Stimulated activated CD8-positive, alpha-beta memory T cell treated with anti-CD3 and anti-CD28 coated beads, Interleukin-12 subunit alpha, Interleukin-12 subunit beta, amount 100 ng/mL, for 1 hour (primary cell): ENCODE data around the gene POLA1.

Source experiments
- DNase-seq: peaks from one replicate; pipeline ENCODE4 v3.0.0-alpha.2; 2020; ENCODE audit warnings: low read depth

POLA1 gene

DNA sequence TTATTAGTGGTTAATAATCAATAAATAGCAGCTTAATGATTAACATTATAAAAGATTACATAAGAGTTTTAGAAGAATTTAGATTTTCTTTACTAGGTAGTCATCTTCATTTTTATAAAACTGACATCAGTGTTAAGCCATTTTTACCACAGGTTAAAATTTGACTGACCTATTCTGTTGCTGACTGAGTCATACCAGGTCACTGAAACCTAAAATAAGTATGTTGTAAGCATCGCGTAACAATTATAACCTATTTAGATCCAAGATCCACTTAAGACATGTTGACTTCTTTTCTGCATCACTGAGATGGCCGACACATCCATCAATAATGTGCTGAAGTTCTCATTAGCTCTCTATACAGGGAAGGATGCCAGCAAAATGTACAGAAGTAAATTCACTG lies 285.4 kb downstream of the POLA1 start:
- no peak for DNase-seq

DNA sequence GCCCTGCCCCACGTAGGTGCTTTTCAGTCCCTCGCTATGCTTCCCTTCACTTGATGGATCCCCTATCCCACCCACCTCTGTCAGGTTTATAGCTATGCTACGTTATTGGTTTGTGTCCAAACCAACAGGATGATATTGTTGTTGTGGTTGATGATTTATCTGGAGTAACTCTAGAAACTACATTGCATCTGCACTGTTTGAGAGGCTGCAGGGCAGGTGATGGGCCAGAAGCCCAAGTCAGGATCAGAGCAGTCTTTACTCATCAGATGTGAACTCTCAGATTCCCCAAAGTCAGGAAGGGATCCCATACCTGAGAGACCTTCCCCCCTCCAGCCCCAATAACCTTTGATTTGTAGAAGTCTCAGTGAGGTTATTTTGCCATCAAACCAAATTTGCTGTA lies 287.3 kb downstream of the POLA1 start:
- no peak for DNase-seq

DNA sequence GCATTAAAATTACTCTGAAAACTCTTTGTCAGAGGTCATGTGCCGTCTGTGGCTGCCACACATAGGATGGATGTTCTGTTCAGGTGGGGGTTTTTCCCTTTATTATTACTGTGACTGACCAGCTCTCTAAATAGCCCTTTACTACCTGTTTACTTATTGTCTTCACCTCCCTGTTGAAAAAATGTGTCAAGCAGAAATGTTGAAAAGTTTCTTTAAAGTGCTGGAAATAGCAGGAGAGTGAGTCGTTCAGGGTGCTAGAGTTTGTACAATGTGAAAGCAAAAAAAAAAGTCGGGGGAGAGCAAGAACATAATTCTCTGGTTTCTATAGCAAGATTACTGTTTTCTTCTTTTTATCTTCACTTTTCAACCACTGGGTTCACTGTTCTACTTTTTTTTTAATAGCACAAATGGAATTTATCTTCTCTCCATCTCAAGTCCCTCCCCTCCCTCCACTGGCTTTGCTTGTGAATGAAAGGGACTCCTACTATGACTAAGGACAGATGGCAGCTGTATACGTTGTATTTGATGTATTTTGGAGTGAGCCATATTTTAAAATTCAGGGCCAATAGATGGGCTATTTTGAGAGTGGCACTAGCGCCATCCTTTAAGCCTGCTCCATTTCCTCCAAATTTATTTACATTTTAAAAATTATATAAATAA lies 288.7 kb downstream of the POLA1 start:
- DNase-seq, result no peak

DNA sequence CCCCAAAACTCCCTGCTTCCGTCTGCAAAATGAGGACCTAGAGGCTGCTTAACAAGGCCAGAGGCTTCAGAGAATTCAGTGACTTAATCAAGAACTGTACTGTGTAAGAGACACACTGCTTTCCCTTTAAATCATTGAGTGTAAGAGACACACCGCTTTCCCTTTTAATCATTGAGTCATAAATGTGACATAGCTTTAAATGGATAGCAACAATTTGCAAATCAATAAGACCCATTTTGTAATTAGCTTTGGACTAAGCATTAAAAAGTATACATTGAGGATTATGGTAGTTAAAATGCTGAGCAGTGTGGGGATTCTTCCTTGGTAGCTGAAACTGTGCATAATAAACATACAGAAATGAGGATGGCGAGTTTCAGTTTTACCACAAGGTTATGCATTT lies 290.2 kb downstream of the POLA1 start:
- no peak for DNase-seq

DNA sequence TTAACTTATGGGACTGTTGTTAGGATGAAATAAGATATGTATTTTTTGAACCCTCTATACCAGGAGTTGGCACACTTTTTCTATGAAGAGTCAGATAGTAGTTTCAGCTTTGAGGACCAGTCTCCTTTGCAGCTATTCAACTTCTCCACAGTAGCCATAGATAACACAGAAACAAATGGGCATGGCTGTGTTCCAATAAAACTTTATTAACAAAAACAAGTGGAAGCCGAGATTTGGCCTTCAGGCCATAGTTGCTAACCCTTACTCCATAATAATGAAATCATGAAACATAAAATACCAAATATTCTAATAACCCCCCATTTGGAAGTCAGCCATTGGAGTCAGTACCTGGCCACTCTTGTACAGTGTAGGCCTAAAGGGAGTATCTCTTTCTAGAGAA lies 291.4 kb downstream of the POLA1 start:
- no peak for DNase-seq

DNA sequence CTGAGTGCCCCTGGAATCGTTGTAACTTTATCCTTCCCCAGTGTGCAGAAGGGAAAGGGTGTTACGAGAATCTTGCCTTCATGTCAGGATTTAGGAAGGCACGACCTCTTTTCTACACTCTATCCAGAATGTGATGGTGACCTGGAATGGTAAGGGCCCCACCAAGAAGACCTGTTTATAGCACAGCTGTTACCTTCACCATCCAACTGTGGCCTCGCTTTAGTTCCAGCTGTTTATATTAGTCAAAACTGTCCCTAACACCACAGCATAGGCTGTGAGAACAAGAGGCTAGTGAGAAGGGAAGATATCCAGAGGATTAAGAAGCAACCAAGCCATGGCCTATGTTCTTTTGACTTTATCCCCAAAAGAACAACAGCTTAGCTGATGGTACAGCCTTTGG lies 294.0 kb downstream of the POLA1 start:
- no peak for DNase-seq

DNA sequence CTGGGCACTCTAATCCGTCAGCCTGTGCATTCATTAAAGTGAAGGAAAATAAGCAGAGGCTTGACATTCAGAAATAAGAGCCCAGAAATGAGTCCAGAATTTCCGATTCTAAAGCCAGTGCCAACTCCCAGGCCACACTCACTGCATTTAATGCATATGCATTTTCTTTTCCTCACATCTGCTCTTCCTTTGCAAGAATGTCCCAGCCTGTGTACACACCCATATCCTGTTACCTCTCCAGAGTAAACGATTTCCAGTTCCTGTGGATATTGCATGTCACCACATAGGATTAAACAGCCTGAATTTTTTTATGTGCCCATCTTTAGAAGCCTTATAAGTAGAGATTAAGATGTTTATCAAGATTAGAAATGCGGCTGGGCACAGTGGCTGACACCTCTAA lies 294.6 kb downstream of the POLA1 start:
- no peak for DNase-seq

DNA sequence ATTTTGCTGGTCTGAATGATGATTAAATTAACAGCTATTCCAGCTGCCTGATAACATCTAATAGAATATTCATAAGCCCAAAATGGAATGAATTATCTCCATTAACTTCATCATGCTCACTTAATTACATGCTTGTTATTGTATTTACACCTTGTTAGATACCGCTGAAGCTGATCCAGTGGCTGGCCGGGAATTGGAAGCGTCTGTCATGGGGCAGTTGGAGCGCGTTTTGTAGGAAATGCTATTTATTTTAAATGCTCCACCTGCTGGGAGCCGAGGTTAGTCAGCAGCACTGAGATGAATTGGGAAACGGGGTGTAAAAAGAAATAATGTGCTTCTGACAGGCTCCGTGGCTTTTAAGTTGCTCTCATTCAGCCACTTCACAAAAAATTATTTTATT lies 296.8 kb downstream of the POLA1 start:
- no peak for DNase-seq

DNA sequence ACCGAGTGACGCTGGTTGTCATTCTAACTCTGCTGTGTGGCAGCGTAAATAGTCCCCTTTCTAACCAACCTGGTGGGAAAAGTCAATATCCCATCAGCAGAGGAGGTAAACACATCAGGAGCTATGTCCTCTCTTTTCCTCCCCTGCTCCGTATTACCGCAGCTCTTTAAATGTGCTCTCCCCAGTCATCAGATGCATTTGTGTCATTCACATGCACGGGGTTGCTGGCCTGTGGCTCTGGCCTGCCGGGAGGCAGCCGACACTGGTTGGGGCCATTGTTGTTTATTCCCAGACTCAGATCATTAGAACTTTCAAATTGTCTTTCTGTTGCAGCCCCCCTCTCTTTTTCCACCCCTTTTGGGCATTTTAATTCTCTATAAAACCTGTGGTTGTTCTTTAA lies 300.2 kb downstream of the POLA1 start:
- no peak for DNase-seq

DNA sequence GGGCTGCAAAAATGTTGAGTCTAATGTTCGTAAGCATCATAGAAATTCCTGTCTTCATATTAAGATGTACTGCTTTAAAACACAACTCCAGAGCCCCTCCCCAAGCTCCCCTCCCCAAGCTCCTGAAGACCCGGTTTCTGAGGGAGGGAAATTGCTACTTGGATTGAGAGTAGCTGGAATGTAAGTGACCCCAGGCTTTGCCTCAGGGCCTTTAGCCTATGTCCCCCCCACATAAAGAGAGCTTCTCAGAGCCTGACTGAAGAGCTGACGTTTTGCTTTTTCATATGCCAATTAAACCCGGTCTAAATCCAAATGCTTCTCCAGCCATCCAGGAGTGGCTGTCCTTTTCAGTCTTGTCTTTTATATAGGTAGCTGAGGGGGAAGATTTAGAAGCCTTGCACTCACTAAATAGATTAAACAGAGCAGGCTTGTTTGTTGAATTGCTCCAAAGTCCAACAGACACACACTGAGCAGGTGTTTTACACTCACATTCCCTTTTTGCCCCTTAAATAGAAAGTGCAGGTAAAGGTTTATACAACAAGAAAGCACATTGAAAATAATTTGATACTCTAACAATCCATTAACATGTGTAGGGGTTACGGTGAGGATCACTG lies 302.5 kb downstream of the POLA1 start:
- no peak for DNase-seq

DNA sequence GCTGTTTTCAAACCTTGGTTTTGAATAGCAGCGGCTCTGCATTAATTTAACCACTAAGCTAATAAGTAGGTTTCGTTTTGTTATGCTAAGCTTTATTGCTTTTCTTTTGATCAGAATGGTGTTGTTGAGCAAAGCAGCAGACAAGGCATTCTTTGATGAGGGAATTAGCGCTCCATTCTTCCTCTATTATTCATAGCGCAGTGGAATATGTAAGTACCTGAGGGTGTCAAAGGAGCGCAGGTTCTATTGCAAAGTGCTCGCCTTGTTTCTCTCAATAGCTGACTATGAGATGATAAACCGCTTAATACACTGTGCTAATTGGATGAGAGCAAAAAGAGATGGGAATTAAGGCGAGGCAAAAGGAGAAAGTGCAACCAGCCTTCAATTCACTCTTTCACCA lies 305.8 kb downstream of the POLA1 start:
- DNase-seq, result no peak

DNA sequence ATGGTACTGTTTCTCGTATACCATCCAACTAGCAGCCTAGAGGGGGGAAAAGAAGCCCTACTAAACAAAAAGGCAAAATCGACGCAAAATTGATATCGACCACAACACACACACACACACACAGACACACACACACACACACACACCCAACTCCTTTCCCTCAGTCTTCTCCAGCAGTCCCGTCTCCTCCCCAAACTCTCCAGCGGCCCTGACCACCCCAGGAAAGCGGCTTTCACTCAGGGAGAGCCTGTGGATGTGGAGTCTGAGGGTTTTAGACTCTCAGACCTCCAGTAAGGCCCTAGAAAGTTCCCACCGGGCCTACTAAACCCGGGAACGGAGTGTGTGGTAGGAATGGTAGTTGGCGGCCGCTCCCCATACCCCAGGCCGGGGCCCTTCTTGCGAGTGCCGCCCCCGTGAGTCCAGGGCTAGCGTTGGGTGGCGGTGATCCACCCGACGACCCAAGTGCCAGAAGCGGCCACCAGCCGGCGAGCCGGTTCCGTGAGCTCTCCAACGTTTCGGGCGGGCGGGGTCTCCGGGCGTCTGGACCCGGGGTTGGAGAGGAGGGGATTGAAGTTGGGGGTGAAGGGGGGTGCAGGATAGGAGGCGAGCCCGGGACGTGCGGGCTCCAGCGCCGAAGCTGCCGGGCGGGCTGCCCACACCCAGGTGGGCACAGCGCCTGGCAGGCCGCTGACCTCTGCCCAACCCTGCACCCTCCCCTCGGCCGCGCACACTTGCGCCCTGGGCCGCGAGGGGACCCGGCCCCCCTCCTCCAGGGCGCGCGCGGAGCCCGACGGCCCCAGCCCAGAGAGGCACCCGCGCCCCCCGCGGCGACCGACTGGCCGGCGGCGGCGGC lies 308.3 kb downstream of the POLA1 start:
- no peak for DNase-seq

DNA sequence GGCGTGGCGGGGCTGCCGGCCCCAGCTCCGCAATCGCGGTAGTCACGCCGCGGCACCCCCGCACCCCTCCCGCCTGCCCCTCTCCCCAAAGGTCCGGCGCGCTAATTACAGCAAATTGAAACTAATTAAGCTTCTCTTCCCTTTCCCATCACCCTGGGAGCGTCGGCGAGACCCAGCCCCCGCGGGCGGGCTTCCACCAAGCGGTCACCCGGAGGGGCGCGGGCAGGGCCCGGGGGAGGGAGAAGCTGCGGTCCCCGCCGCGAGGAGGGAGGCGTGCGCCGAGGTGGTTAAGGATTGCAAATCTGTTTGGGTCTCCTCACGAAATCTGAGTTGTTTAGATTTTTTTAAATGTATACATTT lies 308.9 kb downstream of the POLA1 start:
- no peak for DNase-seq

DNA sequence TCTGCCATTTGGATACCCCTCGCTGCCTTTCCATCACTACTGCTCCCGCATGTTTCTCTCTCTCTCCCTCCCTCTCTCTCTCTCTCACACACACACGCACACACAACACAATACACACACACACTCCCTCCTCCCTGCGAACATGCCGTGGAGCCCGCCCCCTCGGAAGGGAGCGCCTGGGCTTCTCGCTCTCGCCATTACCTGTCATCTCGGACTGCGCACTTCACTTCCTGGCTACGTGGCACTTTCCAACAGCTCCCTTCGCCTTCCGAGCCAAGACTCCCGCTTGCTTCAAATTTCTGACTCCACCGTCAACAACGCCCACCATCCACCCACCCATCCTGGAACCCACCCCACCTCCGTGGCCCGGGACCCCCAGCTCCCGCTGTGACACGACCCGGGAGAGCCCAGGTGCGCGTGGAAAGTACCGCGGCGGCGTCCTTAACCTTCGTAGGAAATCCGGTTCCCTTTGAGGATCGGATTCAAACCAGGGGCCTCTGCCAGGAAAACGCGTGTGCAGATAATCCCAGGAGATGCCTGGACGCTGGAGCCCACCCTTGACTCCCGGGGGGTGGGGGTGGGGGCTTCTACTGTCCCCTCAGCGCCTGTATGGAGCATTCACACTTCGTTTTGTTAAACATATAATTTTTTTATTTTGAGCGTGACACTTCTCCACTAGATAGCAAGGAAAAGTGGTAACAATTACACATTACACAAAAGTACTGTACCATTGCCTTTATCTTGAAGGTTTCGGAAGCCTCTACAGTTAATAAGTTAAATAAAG lies 309.5 kb downstream of the POLA1 start:
- DNase-seq, result no peak

DNA sequence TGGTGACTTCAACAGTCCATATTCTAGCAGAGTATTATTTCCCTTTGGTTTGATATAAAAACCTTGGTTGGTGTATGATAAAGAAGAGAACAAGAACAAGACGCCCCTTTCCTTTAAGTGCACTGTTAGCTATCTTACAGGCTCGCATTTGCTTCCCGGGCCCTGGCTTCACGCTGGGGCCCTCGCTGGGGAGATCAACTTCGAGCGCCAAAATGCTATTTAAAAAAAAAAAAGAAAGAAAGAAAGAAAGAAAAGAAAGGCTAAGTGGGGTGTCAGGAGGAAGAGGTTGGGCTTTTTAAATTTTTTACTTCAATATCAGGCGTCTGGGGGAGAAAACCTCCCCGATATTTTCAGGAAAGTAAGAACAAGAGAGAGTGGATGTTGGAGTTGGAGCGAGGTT lies 310.3 kb downstream of the POLA1 start:
- DNase-seq, result no peak

DNA sequence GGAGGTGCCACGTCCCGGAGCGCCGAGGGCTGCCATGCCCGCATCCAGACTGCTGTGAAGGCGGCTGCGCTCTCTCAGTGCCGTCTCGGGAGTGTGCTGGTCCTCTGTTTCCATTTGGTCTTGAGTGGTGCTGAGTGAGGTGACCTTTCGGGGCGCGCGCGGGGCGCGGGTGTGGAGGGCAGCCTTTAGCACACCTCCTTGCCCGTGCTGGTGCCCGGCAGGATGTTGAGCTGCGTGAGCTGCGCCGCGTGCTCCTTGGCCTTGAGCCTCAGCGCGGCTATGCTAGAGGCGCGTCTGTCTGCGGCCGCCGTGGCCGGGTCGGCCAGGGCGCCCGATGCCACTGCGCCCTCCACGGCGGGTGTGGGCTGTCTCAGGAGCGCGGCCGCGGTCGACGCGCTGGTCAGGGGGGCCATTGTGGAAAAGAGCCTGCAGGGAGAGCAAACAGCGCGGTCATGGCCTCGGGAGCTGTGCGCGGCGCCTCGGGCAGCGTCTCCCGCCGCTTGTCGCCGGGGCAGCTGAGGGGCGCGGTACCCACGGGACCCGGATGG lies 310.8 kb downstream of the POLA1 start:
- DNase-seq, result no peak

DNA sequence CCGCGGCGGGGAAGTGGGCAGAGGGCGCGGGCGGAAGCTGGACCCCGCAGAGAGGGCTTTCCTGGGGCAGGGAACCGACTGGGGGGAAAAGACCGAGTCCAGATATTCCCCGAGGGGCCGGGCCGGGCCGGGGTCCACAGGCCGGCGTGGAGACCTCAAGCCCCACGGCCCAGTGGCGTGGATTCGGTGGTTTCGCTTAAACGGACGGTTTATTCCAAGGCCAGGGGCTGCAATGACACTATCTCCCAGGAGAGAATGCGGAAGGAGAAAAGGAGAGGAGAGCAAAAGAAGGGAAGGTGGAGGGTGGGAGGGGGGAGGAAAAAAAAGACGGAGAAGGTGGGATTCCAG lies 311.3 kb downstream of the POLA1 start:
- no peak for DNase-seq

DNA sequence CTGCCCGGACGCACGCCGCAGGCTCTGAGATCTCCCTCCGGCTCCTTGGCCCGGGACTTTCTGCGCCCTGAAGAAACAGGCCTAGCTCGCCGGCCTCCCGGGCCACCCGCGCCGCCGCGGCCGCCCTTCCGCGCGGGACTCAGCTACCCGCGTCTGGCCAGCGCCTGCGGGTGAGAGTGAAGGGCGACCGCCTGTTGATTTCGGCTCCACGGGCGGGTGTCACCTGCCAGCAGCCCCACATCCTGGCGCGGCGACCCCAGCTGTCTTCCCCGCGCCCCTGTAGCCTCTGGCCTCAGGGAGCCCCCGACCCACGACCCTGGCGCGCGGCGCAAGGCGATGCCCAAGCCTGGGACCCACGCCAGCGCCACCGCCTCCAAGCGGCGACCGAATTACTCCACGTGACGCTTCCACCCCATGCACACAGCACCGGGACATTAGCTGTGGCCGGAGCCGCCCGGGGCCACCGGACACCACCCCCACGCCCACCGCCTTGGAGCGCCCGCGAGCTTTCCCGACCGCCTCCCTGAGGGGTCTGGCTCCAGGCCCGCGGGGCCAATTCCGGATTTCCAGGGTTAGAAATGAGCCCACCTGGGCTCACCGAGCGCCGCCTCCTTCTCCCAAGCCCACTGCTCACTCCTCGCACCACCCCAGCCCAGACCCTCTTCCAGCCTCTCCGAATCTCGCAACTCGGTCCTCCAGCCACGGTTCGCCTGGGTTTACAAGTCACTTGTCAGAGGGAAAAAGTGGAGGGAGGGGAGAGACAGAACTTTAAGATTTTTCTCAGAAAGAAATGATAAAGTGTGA lies 311.9 kb downstream of the POLA1 start:
- no peak for DNase-seq

DNA sequence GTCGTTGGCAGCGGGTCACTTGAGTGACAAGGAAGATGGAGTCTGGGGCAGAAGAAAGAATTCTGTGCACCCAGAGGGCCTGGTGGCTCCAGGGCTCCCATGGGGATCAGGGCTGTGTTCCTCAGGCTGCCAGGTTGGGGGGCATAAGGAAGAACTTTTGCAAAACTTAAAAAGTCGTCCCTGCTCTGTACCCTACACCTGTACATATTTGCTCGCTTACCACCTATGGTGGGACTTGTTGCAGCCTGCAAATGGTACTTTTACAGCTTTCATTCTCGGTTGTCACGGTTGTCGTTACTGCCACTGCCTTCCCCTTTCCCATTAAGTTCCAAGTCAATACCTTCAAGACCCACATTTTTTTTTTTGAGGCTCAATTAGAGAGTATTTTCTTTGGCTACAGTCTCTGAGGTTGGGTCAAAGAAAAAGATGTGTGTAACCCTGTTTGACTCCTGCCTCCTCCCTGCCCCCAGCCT lies 312.9 kb downstream of the POLA1 start:
- DNase-seq, result no peak

DNA sequence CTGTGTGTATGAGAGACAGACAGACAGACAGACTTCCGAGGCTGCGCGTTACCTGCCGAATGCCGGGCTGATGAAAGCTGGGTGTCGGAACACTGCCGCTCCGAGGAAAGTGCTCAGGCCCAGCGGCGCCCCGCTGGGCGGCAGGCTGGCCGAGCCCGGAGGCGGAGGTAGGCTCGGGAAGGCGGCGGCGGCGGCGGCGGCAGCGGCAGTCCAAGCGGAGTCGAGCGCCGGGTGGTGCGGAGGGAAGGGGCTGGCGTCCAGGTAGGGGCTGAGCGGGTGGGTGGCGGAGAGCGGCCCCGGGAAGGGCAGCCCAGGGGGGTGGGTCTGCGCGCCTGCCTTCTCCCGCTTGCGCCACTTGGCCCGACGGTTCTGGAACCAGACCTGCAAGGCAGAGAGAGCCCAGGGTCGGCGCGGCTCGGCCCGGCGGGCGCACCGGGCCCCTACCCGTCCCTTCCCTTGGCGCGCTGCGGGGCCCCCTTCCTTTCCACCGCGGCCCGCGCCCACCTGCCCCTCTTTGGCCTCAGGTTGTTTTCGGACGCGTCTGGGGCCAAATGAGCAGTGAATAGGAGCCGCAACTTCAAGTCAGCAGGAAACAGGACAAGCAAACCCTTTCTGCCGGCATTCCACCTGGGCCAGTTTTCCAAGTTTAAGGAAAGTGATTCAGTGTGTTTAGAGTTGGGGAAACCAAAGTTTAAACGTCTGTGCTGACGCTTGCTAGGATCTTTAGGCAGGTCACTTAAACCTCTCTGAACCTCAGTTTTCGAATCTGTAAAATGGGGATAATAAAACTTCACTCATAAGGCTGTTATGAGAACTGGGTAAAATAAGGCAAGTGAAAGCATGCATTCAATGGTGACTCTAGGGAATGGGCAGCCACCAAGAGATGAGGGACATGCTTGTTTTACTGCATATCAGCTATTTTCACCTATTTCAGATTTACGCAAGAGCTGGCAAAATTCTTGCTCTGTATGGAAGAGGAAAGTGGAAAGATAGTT lies 313.6 kb downstream of the POLA1 start:
- no peak for DNase-seq
